ENCODE results near the gene REXO4. TPM values are rescaled to one million over a fixed set of nuclear protein-coding genes. Genes with fewer than 3 reads are reported as not detected.
A peak's percentile ranks its signal among the peaks of the same experiment; 100 is the strongest.
"Not testable (repeated sequence)": the region's sequence is repeated elsewhere in the genome, so short reads cannot be mapped to it uniquely, and the experiment has no call there.

The REXO4 gene
- total RNA-seq, 3 donors from 2014 or later, result 67.5 to 79.5 (median 79.3) TPM

- Mint-ChIP-seq H3K27me3 (ENCODE audit: low read depth) (no peaks in the 10 kb centered on the region), H3K4me3 (no peak overlapping the region), H3K9me3 (no peaks in the 10 kb centered on the region), H3K4me1 (ENCODE audit: low read depth) (peaks cover 7% of the 10 kb centered on the region), H3K36me3 (ENCODE audit: insufficient read depth) (peaks cover 5% of the 10 kb centered on the region)
- DNase-seq (no peak), ATAC-seq (no peak)
These were observed 38.4 kb downstream of the REXO4 start for GRCh38 chr9:133379153-133380086.

DNA sequence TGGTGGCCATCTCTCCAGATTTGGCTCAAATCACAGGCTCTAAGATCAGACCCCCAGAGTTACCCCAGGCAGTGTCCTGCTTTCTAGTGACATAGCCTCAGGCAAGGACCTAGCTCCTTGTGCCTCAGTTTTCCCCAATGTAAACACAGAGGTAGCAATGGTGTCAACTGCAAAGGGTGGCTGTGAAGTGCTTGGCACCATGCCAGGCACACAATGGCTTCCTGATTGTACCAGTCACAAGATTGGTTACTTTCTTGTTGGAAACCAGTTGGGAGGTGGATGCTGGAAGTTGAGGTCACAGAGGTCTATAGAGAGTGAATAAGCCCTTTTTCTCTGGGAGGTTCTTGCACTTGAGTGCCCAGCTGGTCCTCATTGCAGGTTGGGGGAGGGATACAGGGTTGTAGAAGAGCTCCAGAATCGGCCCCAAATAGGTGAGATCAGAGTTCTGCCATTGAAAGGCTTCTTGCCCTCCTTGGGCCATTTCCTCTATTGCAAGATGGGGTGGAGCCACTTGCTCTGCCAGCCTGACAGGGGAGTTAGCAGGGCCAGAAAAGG is 39.3 kb downstream of the REXO4 start:
- Mint-ChIP-seq H3K9me3 (no peaks in the 10 kb centered on the region), H3K4me3 (no peak overlapping the region), H3K27me3 (ENCODE audit: low read depth) (no peaks in the 10 kb centered on the region), H3K4me1 (ENCODE audit: low read depth) (peaks cover 12% of the 10 kb centered on the region), H3K36me3 (ENCODE audit: insufficient read depth) (peaks cover 5% of the 10 kb centered on the region)
- DNase-seq (no peak), ATAC-seq (no peak)

GRCh38 chr9:133377721-133378216 is 40.0 kb downstream of the REXO4 start:
- H3K36me3 Mint-ChIP-seq (ENCODE audit: insufficient read depth), result peaks cover 5% of the 10 kb centered on the region
- no peaks in the 10 kb centered on the region for H3K27me3 Mint-ChIP-seq (ENCODE audit: low read depth)
- H3K4me1 Mint-ChIP-seq (ENCODE audit: low read depth), result peaks cover 20% of the 10 kb centered on the region
- no peaks in the 10 kb centered on the region for H3K9me3 Mint-ChIP-seq
- no peak overlapping the region for H3K4me3 Mint-ChIP-seq
- no peak for ATAC-seq
- DNase-seq, result no peak

DNA sequence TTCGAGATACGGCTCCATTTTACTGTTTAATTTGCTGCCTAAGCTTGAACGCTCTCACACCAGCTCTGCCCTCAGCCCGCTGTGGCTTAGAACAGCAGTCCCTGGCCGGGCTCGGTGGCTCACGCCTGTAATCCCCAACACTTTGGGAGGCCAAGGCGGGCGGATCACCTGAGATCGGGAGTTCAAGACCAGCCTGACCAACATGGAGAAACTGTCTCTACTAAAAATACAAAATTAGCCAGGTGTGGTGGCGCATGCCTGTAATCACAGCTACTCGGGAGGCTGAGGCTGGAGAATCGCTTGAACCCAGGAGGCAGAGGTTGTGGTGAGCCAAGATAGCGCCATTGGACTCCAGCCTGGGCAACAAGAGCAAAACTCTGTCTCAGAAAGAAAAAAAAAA is 40.5 kb downstream of the REXO4 start:
- not testable (repeated sequence) for DNase-seq; H3K36me3 Mint-ChIP-seq (ENCODE audit: insufficient read depth); H3K27me3 Mint-ChIP-seq (ENCODE audit: low read depth); ATAC-seq; H3K9me3 Mint-ChIP-seq
- peaks cover 24% of the 10 kb centered on the region for H3K4me1 Mint-ChIP-seq (ENCODE audit: low read depth)
- peak overlapping the region; percentile 64 for H3K4me3 Mint-ChIP-seq

DNA sequence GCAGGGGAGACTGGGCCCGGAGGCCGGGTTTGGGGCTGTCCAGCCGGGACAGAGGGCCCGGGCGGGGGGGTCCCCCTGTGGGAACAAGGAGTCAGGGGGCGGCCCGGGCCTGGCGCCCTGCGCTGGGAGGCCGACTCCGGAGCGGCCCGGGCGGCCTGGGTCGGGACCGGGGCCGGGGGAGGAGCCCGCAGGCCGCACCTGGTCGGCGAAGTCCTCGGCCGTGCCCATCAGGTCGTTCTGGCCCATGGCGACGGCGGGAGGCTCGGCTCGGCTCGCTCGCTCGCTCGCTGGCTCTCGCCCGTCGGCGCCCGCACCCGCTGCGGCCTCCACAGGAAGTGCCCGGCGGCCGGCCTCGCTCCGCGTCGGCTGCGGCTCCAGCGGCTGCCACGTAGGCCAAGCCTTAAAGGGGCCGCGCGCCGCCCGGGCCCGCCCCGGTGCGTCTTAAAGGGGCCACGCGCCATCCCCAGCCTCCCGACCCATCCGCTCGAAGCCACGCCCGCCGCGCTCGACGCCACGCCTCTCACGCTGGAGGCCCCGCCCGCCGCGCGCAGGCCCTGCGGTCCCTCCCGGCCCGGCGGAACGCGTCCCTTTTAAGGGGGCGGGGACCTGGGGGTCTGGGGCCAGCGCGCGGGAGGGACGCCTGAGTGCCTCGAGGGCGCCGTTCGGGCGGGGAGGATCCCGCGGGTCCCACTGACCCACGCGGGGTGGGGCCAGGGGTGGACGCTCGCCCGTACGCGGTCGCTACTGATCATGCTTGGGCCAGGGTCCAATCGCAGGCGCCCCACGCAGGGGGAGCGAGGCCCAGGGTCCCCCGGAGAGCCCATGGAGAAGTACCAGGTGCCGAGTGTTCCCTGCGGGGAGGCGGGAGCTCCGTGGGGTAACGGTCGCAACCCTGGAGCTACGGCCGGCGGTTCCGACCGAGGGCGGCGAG is 41.8 kb downstream of the REXO4 start, which contains the start of the genes STKLD1 and SURF4:
STKLD1 (plus strand) TSS at position 643 of the 931 bp plus-strand sequence; CDS start at position 751, 108 bp downstream.
SURF4 (minus strand) TSS at position 337 of the 931 bp plus-strand sequence; CDS start at position 246, 91 bp downstream.
- Mint-ChIP-seq H3K36me3 (ENCODE audit: insufficient read depth) (peaks cover 13% of the 10 kb centered on the region), H3K9me3 (no peaks in the 10 kb centered on the region), H3K27me3 (ENCODE audit: low read depth) (no peaks in the 10 kb centered on the region), H3K4me1 (ENCODE audit: low read depth) (peaks cover 37% of the 10 kb centered on the region), H3K4me3 (peak within 1 kb of the TSS; percentile 98)
- peak; percentile 78 to 79 for ATAC-seq
- DNase-seq, result peak; percentile 95

- peaks cover 45% of the 10 kb centered on the region for H3K4me1 Mint-ChIP-seq (ENCODE audit: low read depth)
- no peaks in the 10 kb centered on the region for H3K9me3 Mint-ChIP-seq
- DNase-seq (no peak), ATAC-seq (peak in 1 of 2 donors; percentile 0)
- no peaks in the 10 kb centered on the region for H3K27me3 Mint-ChIP-seq (ENCODE audit: low read depth)
- H3K36me3 Mint-ChIP-seq (ENCODE audit: insufficient read depth), result peaks cover 21% of the 10 kb centered on the region
- peak overlapping the region; percentile 98 for H3K4me3 Mint-ChIP-seq
These were observed 42.6 kb downstream of the REXO4 start for GRCh38 chr9:133375116-133375723.

DNA sequence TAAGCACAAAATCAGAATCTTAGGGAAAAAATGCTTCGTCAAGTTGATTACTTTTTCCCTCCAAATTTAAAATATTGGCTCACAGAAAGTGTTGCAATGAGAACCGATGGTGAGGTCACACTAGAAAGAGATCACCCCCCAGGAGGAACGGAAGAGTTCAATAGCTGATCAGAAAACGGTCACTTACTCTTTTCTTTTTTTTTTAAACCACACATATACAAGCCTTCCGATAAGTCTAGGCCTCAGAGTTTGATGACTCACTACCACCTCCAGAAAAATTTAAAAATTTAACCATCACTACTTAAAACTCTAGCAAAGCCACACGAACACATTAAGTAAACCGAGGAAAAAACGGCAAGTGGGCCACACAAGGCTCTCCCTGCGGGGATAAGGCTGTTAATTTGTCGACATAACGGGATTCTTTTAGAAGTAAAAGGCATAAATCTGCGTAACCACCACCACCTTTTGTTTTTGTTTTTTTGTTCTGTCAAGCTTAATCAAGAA is 43.1 kb downstream of the REXO4 start:
- no peaks in the 10 kb centered on the region for H3K27me3 Mint-ChIP-seq (ENCODE audit: low read depth)
- DNase-seq (no peak), ATAC-seq (peak in 1 of 2 donors; percentile 1)
- H3K36me3 Mint-ChIP-seq (ENCODE audit: insufficient read depth), result peaks cover 25% of the 10 kb centered on the region
- peaks cover 51% of the 10 kb centered on the region for H3K4me1 Mint-ChIP-seq (ENCODE audit: low read depth)
- H3K4me3 Mint-ChIP-seq, result peak overlapping the region; percentile 98
- H3K9me3 Mint-ChIP-seq, result no peaks in the 10 kb centered on the region

DNA sequence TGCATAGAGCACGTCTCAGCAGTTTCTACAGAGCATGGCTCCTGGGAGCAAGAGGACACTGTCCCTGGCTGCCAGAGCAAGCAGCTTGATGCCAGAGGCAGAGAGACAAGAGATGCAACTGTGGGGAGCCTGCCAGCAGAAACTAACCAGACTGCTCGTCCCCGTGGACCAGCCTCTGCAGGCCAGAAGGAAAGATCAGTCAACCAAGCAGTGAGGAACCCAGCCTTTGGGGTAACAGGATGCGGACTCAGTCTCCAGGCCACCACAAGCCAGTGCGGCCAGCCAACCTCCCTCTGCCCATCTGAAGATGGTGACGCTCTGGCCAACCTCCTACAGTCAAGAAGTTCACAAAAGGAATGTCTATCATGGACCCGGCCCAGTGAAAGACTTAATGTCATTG is 45.7 kb downstream of the REXO4 start:
- H3K4me3 Mint-ChIP-seq, result peak overlapping the region; percentile 98
- H3K4me1 Mint-ChIP-seq (ENCODE audit: low read depth), result peaks cover 66% of the 10 kb centered on the region

DNA sequence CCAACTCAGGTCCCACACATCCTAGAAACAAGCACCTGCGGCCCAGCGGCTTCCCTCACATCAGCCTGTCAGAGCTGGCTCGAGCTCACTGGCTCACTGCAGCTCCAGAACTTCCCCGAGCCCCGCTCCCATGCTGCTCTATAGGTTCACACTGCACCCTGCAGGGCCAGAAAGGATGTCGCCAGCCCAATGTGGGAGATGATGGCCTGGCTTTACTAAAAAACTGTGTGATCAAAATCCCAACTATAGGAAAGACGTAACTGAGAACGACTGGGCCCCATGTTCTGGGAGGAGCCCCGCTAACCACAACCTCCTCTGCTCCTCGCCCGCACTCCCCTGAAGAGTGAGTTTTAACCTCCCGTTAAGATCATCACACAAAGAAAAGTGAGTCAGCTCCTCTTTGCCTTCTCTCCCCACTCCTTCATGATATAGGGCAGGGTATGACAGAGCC is 46.5 kb downstream of the REXO4 start:
- DNase-seq (peak; percentile 64), ATAC-seq (peak; percentile 69 to 73)
- no peaks in the 10 kb centered on the region for H3K27me3 Mint-ChIP-seq (ENCODE audit: low read depth)
- no peaks in the 10 kb centered on the region for H3K9me3 Mint-ChIP-seq
- H3K4me3 Mint-ChIP-seq, result peak overlapping the region; percentile 98
- peaks cover 66% of the 10 kb centered on the region for H3K4me1 Mint-ChIP-seq (ENCODE audit: low read depth)
- H3K36me3 Mint-ChIP-seq (ENCODE audit: insufficient read depth), result peaks cover 39% of the 10 kb centered on the region

More for the DNA sequence above, 45.7 kb downstream of the REXO4 start:
- Mint-ChIP-seq H3K27me3 (ENCODE audit: low read depth) (no peaks in the 10 kb centered on the region), H3K9me3 (no peaks in the 10 kb centered on the region), H3K36me3 (ENCODE audit: insufficient read depth) (peaks cover 39% of the 10 kb centered on the region)
- ATAC-seq (no peak), DNase-seq (no peak)

DNA sequence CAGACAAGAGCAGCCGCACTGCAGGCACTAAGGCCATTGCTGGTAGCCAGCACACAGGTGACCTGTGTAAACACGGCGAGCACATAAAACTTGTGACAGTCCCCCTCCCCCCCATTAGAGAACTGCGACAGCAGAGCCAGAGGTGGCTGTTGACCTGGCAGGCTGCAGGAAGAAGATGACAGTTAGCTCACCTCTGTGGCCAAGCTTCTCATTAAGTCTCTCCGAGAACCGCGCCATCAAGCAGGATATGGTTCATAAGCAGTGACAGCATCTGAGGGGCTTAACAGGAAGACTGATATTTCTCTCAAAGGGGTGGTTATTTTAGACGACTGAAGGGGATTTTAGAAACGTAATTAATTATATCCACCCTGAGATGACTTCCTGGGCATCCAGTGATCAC is 47.1 kb downstream of the REXO4 start:
- H3K36me3 Mint-ChIP-seq (ENCODE audit: insufficient read depth), result peaks cover 42% of the 10 kb centered on the region

DNA sequence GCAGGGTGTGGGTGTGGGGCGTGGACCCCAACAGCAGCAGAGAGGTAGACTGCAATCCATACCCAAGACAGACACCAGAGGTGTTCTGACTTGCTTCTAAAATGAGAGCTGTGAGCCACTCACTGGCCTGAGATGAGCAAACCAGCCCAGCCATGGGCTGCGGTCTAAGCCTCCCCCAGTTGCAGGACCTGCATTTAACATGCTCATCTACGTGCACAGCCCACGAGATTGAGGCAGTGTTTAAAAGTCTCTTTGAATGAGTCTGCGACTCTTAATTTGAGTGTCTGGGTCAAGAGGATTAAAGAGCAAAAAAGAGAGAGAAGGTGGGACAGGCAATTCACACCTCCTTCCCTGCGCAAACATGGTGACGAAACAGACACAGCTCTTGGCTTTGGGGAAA is 47.9 kb downstream of the REXO4 start:
- H3K4me1 Mint-ChIP-seq (ENCODE audit: low read depth), result peaks cover 72% of the 10 kb centered on the region
- no peaks in the 10 kb centered on the region for H3K9me3 Mint-ChIP-seq
- no peaks in the 10 kb centered on the region for H3K27me3 Mint-ChIP-seq (ENCODE audit: low read depth)
- DNase-seq, result no peak
- H3K36me3 Mint-ChIP-seq (ENCODE audit: insufficient read depth), result peaks cover 42% of the 10 kb centered on the region
- ATAC-seq, result peak in 1 of 2 donors; percentile 25
- peak overlapping the region; percentile 98 for H3K4me3 Mint-ChIP-seq

More for the DNA sequence above, 47.1 kb downstream of the REXO4 start:
- peak overlapping the region; percentile 98 for H3K4me3 Mint-ChIP-seq
- H3K27me3 Mint-ChIP-seq (ENCODE audit: low read depth), result no peaks in the 10 kb centered on the region
- no peaks in the 10 kb centered on the region for H3K9me3 Mint-ChIP-seq
- peak; percentile 23 to 25 for ATAC-seq
- H3K4me1 Mint-ChIP-seq (ENCODE audit: low read depth), result peaks cover 70% of the 10 kb centered on the region
- peak; percentile 41 for DNase-seq

GRCh38 chr9:133369422-133369821 is 48.4 kb downstream of the REXO4 start:
- H3K27me3 Mint-ChIP-seq (ENCODE audit: low read depth), result no peaks in the 10 kb centered on the region
- H3K9me3 Mint-ChIP-seq, result no peaks in the 10 kb centered on the region
- H3K4me3 Mint-ChIP-seq, result peak overlapping the region; percentile 98
- H3K36me3 Mint-ChIP-seq (ENCODE audit: insufficient read depth), result peaks cover 38% of the 10 kb centered on the region
- ATAC-seq, result no peak
- peaks cover 69% of the 10 kb centered on the region for H3K4me1 Mint-ChIP-seq (ENCODE audit: low read depth)
- DNase-seq, result no peak

- Mint-ChIP-seq H3K4me1 (ENCODE audit: low read depth) (peaks cover 68% of the 10 kb centered on the region), H3K36me3 (ENCODE audit: insufficient read depth) (peaks cover 45% of the 10 kb centered on the region), H3K9me3 (no peaks in the 10 kb centered on the region), H3K27me3 (ENCODE audit: low read depth) (no peaks in the 10 kb centered on the region), H3K4me3 (peak overlapping the region; percentile 98)
- no peak for DNase-seq
- ATAC-seq, result no peak
These were observed 49.4 kb downstream of the REXO4 start for GRCh38 chr9:133368249-133368881.

All from activated T-cell treated with anti-CD3 and anti-CD28 coated beads, Interleukin-2, amount 50 U/mL, for 4 hours (primary cell).